Duodenal mucosa (tissue), 2 donors: ENCODE results near the gene CHD6.

Experiments used
- H3K27ac ChIP-seq: one replicate; pipeline ENCODE4 v1.7.0; 2013; ENCODE audit warnings: low read depth, low read length
- H3K27me3 ChIP-seq, 2 donors: one replicate each; pipeline ENCODE4 v1.7.0; 2013; ENCODE audit warnings: low read length in 2 of 2, control low read depth in 1 of 2; ENCODE audit not compliant: insufficient read depth in 2 of 2, control insufficient read depth in 1 of 2
- H3K36me3 ChIP-seq, 2 donors: one replicate each; pipeline ENCODE4 v1.7.0; 2013; ENCODE audit warnings: low read length in 2 of 2, control low read depth in 1 of 2; ENCODE audit not compliant: insufficient read depth in 2 of 2, control insufficient read depth in 1 of 2
- H3K4me1 ChIP-seq, 2 donors: one replicate each; pipeline ENCODE4 v1.7.0; 2013; ENCODE audit warnings: low read length in 2 of 2, control low read depth in 1 of 2; ENCODE audit not compliant: insufficient read depth in 2 of 2, control insufficient read depth in 1 of 2
- H3K4me3 ChIP-seq, 2 donors: one replicate each; pipeline ENCODE4 v1.7.0; 2013; ENCODE audit warnings: low read length in 2 of 2, low read depth in 1 of 2
- H3K9ac ChIP-seq, 2 donors: one replicate each; pipeline ENCODE4 v1.7.0; 2013; ENCODE audit warnings: low read length in 2 of 2, low read depth in 1 of 2
- H3K9me3 ChIP-seq, 2 donors: one replicate each; pipeline ENCODE4 v1.7.0; 2013; ENCODE audit warnings: low read length in 2 of 2, control low read depth in 1 of 2; ENCODE audit not compliant: control insufficient read depth in 1 of 2

The CHD6 gene

DNA sequence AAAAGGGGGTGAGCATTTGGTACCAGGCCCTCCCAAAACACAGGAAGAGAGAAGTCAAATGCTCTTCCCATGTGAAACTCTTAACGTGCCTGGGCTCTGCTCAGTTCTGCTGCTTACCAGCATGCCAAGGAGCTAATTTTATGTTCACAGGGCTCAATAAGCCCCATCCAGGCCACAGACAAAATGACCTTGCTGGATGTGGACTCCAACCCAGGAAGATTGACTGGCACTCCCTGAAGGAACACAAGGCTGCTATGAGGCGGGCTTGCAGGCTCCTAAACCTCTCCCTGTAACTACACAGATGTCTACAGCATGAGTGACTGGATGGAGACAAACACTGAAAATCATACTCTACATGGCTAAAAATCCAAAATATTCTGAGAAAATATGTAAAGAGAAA is 50.6 kb downstream of the CHD6 start:
- H3K27me3 ChIP-seq = no peaks in the 10 kb centered on the region
- no peaks in the 10 kb centered on the region for H3K36me3 ChIP-seq
- H3K4me3 ChIP-seq = no peak overlapping the region
- no peaks in the 10 kb centered on the region for H3K9me3 ChIP-seq
- H3K4me1 ChIP-seq = peaks cover 13 to 29% of the 10 kb centered on the region in 2 donors
- no peak overlapping the region for H3K9ac ChIP-seq
- no peak overlapping the region for H3K27ac ChIP-seq

DNA sequence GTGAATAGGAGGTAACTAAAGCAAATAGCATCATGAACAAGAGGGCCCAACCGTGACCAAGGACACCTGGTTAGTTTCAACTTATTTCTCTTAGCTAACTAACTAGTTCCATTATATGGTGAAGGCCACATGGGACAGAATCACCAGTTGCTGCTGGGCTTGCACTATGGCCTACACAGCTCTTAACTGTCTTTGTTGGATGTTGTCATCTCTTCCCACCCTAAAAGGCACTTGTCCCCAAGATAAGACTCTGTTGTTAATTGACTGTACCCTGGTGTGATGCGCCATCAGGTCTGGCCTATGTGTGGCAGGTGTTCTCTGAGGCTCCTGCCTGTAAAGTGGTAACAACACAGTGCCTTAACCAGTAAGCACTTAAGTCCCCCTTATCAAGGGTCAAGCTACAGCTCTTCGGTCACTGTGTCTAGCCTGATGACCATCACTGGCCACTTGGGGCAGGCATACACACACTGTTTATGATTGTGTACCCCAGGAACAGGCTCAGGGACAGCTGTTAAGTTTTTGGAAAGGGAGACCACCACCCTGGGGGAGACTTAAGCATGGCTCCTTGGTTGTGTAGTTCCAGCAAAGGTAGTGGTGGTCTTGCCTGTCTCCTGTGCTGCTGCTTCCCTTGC is 51.2 kb downstream of the CHD6 start:
- H3K9ac ChIP-seq = no peak overlapping the region
- H3K4me1 ChIP-seq = peaks cover 7 to 23% of the 10 kb centered on the region in 2 donors

DNA sequence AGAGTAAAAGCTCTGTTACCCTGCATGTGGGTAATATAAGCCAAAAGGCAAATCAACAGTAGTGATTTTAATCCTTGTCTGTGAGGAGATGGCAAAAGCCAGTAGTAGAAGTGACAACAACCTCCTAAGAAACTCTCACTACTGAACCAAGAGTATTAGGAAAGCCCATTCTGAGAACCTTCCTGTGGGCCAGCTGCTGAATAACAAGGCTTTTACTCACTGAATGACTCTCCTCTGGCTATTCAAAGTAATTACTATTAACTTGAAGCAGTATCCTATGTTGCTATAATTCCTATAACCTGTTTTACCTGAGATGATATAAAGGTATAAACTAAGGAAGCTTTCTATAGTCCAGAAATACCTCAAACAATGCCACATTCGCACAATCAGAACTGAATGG is 55.1 kb downstream of the CHD6 start:
- peaks cover 4 to 7% of the 10 kb centered on the region in 2 donors for H3K4me1 ChIP-seq
- H3K27ac ChIP-seq = no peak overlapping the region
- no peaks in the 10 kb centered on the region for H3K9me3 ChIP-seq
- H3K9ac ChIP-seq = no peak overlapping the region
- H3K4me3 ChIP-seq = no peak overlapping the region
- H3K27me3 ChIP-seq = no peaks in the 10 kb centered on the region
- no peaks in the 10 kb centered on the region for H3K36me3 ChIP-seq

More for the DNA sequence above, 51.2 kb downstream of the CHD6 start:
- H3K4me3 ChIP-seq = no peak overlapping the region
- no peaks in the 10 kb centered on the region for H3K36me3 ChIP-seq
- H3K27me3 ChIP-seq = no peaks in the 10 kb centered on the region
- no peaks in the 10 kb centered on the region for H3K9me3 ChIP-seq
- no peak overlapping the region for H3K27ac ChIP-seq

DNA sequence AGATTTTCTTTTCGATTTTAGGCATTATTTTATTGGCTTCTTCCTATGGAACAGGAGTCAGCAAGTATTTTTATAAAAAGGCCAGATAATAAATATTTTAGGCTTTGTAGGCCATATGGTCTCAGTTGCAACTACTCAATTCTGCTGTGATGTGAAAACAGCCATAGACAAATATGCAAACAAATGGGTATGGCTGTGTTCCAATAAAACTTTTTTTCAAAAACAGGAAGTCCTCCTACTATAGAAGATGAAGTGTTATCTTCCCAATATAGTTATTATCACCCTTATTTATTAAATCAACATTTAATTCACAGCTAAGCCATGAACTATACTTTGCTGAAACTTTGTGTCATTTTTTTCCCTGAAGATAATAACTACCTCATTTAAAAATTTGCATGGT is 57.2 kb downstream of the CHD6 start:
- Histone ChIP-seq H3K27me3 (no peaks in the 10 kb centered on the region), H3K27ac (no peak overlapping the region), H3K9ac (no peak overlapping the region), H3K36me3 (no peaks in the 10 kb centered on the region), H3K4me1 (no peaks in the 10 kb centered on the region), H3K9me3 (no peaks in the 10 kb centered on the region), H3K4me3 (no peak overlapping the region)

DNA sequence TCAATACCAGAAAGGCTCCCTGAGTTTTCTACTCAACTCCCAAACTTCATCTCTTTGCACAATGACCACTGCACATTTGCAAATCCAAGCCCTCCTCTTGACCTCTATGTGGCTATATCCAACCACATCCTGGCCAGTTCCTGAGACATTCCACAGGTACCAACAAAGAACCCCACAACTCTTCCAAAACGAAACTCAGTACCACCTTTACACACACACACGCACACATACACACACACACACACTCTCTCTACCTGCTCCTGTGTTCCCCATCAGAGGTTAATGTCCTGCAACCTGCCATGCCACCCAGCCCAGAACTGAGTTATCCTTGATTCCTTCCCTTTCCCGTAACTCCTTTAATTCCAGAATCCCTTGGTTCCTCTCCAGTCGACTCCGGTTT is 58.5 kb downstream of the CHD6 start:
- Histone ChIP-seq H3K9me3 (no peaks in the 10 kb centered on the region), H3K36me3 (no peaks in the 10 kb centered on the region), H3K27ac (no peak overlapping the region), H3K4me1 (no peaks in the 10 kb centered on the region), H3K4me3 (no peak overlapping the region), H3K27me3 (no peaks in the 10 kb centered on the region), H3K9ac (no peak overlapping the region)

DNA sequence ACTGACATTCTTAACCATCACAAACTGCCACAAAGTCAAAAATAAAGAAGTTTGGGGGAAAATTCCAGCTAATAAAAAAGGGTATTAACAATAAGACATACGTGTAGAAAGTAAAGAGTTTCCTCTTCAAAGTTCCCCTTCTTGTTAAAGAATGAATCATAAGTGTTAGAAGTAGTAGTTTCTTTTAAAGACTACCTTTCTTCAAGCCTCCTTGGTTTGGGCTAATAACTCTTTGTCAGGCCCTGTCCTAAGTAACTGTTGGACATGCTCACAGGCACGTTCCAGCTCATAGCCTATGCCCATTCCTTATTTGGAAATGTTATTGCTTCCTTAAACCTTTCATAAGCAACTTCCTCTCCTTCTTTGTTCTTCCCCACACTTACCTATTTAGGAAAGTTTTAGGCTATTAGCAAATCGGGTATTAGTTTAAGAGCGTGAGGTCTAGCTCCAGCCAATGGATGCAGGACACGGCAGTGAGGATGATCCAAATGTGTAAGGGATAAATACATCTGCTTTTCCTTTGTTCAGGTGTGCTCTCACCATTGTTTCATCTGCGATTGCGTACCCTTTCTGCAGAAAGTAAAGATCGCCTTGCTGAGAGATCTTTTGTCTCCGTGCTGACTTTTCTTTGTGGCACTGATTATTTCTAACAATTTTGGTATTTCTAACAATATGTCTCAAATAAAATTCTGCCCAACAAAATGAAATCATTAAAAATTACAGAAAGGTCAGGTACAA is 64.9 kb downstream of the CHD6 start:
- Histone ChIP-seq H3K4me1 (peaks cover 0 to 5% of the 10 kb centered on the region in 2 donors), H3K27me3 (no peaks in the 10 kb centered on the region), H3K27ac (no peak overlapping the region), H3K4me3 (no peak overlapping the region), H3K9ac (no peak overlapping the region), H3K36me3 (peaks cover 0 to 6% of the 10 kb centered on the region in 2 donors), H3K9me3 (peaks cover 0 to 4% of the 10 kb centered on the region in 2 donors)

DNA sequence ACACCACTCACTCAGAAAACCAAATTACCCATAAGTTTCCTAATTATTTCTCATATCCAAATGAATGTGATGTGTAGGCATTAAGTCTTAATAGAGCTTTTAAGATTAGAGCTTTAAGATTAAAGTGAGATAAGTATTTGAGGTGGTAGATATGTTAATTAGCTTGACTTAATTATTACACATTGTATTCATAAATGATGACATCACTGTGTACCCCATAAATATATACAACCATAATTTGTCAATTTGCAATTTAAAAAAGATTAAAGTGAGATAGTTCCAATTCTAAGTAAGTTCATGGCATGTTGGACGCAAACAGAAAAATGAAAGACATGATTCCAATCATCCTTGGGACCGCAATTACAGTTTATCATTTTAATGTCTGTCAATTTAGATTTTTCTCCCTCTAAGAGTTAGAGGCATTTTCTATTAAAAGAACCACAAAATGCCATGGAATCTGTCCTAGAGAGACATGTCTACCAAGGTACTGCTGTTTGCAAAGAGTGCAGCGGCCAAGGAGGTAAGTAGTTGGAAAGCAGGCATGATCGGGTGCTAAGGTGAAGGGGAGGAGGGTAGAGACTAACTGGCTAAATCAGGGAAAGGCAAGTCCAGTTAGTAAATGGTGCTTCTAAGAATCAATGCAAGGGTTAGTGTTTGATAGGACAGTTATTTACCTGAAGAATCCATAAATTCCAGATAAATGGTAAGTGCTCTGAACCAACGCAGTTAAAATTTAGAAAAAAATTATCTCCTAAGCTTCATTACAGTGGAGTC is 65.7 kb downstream of the CHD6 start:
- no peak overlapping the region for H3K27ac ChIP-seq
- H3K9ac ChIP-seq = no peak overlapping the region
- H3K36me3 ChIP-seq = peaks cover 0 to 6% of the 10 kb centered on the region in 2 donors
- no peaks in the 10 kb centered on the region for H3K27me3 ChIP-seq
- peaks cover 0 to 4% of the 10 kb centered on the region in 2 donors for H3K9me3 ChIP-seq
- peaks cover 0 to 5% of the 10 kb centered on the region in 2 donors for H3K4me1 ChIP-seq
- no peak overlapping the region for H3K4me3 ChIP-seq

DNA sequence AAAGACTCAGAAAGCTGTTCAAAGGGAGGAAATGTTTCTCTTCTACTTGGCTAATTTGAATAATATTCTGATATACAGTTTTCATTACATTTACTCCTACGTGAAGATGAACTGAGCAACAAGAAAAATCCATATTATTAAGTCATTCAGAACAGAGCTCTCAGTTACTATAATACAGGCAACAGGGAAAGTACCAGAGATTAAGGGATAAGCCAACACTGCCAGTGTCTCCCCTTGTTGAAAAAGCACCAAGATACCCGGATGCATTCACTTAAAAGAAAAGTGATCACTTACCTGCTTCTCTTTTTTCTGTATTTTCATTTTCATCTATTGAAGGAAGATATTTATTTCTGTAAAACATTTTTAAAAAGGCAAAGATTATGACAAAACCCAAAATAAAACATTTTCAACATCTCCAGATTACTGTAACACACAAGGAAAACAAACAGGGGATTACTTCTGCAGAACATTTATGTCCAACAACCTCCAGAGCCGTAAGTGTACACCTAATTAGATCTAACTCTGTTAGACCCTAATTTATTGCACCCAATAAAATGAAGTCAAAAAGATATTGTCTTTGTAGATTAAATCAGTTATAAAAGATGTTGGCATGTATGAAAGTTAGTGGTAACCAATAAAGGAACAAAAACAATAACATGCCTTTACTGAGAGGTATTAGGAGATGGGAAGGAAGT is 67.0 kb downstream of the CHD6 start:
- Histone ChIP-seq H3K36me3 (peaks cover 0 to 6% of the 10 kb centered on the region in 2 donors), H3K9ac (no peak overlapping the region), H3K27ac (no peak overlapping the region), H3K4me3 (no peak overlapping the region), H3K9me3 (peaks cover 0 to 4% of the 10 kb centered on the region in 2 donors), H3K27me3 (no peaks in the 10 kb centered on the region), H3K4me1 (peaks cover 0 to 12% of the 10 kb centered on the region in 2 donors)

DNA sequence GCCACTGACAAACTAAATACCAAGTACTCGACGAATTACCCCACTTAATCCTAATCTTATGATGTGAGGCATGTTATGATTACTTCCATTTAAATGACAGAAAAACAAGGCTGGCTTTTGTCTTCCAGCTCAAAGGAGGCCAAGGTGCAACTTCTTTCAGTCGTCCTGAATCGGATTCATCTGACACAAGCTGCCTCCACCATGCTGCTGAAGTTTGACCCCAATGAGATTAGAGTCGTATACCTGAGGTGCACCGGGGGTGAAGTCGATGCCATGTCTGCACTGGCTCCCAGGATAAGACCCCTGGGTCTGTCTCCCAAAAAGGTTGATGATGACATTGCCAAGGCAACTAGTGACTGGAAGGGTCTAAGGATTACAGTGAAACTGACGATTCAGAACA is 71.0 kb downstream of the CHD6 start:
- peaks cover 0 to 6% of the 10 kb centered on the region in 2 donors for H3K36me3 ChIP-seq
- no peak overlapping the region for H3K27ac ChIP-seq
- H3K27me3 ChIP-seq = no peaks in the 10 kb centered on the region
- H3K4me3 ChIP-seq = no peak overlapping the region
- H3K4me1 ChIP-seq = peaks cover 0 to 12% of the 10 kb centered on the region in 2 donors
- H3K9me3 ChIP-seq = peaks cover 0 to 4% of the 10 kb centered on the region in 2 donors
- H3K9ac ChIP-seq = no peak overlapping the region
